ENCODE data around the gene TUBGCP6. TPM values are rescaled to one million over a fixed set of nuclear protein-coding genes. Genes with fewer than 3 reads are reported as not detected.

TUBGCP6 gene
- polyA plus RNA-seq, 1 donor, result 27.3 TPM

- DNase-seq (ENCODE audit: low read depth), result no peak
These were observed 6.0 kb upstream of the TUBGCP6 start, which contains the start of gene HDAC10 for GRCh38 chr22:50250555-50251476. Gene HDAC10, minus strand, starts transcription at chr22:50251265. Its CDS starts 233 bp downstream, at chr22:50251032.

DNA sequence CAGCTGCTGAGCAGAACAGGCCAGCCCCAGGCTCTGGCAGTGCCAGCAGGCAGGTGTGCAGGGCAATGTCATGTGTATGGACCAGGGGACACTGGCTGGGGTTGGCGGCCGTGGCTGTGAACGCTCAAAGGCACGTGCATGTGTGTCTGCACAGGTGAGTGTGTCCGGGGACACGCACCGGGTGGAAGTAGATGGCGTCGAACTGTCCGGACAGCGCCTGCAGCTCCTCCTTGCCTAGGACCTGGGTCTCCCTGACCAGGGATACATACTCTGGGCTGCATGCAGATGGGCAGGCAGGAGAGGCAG, 5.4 kb upstream of the TUBGCP6 start:
- no peak for DNase-seq (ENCODE audit: low read depth)

GRCh38 chr22:50249341-50250248, 4.8 kb upstream of the TUBGCP6 start:
- no peak for DNase-seq (ENCODE audit: low read depth)

- no peak for DNase-seq (ENCODE audit: low read depth)
These were observed 3.6 kb upstream of the TUBGCP6 start for GRCh38 chr22:50248196-50249081.

- no peak for DNase-seq (ENCODE audit: low read depth)
These were observed 2.9 kb upstream of the TUBGCP6 start for GRCh38 chr22:50247748-50248147.

GRCh38 chr22:50246242-50247175, 1.7 kb upstream of the TUBGCP6 start:
- DNase-seq (ENCODE audit: low read depth), result no peak

- DNase-seq (ENCODE audit: low read depth), result no peak
These were observed 620 bp upstream of the TUBGCP6 start for GRCh38 chr22:50245214-50246072.

DNA sequence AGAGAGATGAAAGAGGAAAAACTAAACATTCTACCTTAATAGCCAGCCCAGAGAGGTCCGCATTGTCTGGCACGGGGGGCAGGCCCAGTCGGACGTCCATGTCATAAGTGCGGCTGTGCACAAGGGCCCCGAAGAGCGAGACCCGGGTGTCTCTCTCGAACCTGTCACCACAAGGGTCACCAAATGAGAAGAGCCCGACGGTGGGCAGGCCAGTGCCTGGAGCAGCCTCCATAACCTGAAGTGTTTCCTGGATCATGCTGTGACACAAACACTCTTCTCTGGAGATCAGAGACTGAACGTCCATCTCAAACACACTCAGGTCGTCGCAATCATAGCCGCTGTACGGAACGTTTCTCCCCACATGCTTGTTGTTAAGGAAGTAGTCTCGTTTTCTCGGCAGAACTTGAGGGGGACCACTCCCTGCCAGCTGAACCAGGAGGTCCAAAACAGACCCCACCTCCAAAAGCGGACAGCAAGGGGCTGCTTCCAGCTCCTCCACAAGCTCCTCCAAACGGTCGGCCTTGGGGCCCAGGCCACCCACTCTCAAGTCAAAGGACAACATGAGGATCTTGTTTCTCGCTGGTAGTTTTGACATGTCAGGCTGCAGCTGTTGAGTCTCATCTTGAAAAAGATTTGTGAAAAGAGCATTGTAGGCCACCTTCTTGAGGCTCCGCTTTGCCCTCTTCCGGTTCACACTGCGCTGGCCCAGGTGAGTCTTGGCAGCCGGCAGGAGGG, 971 bp downstream of the TUBGCP6 start:
- DNase-seq (ENCODE audit: low read depth), result no peak

GRCh38 chr22:50242406-50242949, 2.3 kb downstream of the TUBGCP6 start:
- DNase-seq (ENCODE audit: low read depth), result no peak

- DNase-seq (ENCODE audit: low read depth), result no peak
These were observed 6.1 kb downstream of the TUBGCP6 start for GRCh38 chr22:50238755-50239154.

- no peak for DNase-seq (ENCODE audit: low read depth)
These were observed 8.0 kb downstream of the TUBGCP6 start for GRCh38 chr22:50236731-50237409.

DNA sequence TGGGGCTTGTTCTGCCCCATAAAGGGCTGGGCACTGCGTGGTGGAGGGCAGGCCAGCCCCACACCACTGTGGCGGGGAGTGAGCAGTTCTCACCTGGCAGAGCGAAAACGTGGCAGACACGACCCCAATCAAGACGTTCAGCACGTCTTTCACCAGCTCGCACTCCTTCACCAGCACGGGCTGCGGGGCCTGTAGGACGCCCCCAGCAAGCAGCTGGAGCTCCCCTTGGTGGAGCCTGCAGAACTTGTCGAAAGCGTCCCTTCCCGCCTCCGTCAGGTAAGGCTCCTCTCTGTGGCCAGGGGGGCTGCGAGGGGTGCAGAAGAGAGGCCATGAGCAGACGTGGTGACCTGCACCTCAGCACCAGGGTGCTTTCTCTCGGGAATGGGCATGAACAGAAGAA, 11.6 kb downstream of the TUBGCP6 start:
- DNase-seq (ENCODE audit: low read depth), result no peak

- DNase-seq (ENCODE audit: low read depth), result no peak
These were observed 12.2 kb downstream of the TUBGCP6 start for GRCh38 chr22:50232481-50233151.

GRCh38 chr22:50229370-50229769, 15.5 kb downstream of the TUBGCP6 start:
- DNase-seq (ENCODE audit: low read depth), result no peak

DNA sequence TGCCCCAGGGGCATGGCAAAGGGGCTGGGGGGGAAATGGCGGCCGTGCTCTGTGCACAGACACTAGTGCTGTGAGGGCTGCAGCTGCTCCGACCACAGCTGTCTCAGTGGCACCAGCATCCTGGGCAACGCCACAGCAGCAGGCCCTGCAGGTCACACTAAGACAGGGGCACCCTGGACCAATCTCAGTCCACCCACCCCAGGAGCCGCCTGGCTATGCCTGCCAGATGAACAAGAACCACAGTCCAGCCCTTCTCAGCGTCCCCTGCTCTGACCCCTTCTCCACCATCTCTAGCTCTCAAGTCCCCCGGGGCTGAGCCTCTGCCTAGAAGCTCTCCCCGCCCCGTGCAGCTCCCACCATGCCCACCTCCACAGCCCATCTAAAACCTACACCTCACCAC, 16.5 kb downstream of the TUBGCP6 start:
- no peak for DNase-seq (ENCODE audit: low read depth)

DNA sequence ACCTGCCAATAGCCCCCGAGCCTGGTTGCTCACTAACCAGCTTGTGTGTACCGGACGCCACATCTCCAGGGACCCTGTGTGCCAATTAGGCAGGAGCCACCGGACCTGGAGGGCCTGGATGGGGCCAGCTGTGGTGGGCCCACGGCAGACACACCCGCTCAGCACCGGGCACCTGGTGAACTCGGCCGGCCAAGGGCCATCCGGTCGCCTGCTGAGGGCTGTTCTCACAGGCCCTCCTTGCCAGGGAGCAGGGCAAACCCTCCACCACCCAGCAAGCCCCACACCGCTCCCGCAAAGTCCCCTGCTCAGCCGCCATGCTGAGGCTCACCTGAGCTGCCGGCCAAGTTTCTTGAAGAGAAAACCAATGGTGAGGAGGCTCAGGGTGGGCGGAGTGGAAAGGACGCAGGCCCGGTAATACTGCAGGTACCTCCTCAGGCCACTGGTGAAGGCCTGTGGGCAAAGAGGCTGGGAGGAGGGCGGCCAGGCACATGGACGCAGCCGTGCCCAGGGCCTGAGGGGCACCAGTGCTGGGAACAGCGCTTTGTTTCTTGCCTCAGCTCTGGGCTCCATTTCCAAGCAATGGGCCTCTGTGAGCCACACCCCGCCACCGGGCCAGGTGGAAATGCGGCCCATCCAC, 17.1 kb downstream of the TUBGCP6 start:
- DNase-seq (ENCODE audit: low read depth), result no peak

- DNase-seq (ENCODE audit: low read depth), result no peak
These were observed 18.0 kb downstream of the TUBGCP6 start for GRCh38 chr22:50226875-50227165.
